GM18505 (cell line): ENCODE results near the gene ALX4.

Experiments used
- ATAC-seq: cut with Tn5 transposase; IDR thresholded peaks from one replicate; pipeline ENCODE4 v1.9.1; 2021; ENCODE audit not compliant: unreplicated experiment
- POLR2A ChIP-seq: IDR thresholded peaks from 4 replicates; pipeline ENCODE4 v1.6.1; 2011; ENCODE audit warnings: borderline replicate concordance; ENCODE audit not compliant: insufficient read depth, insufficient read length; ENCODE audit errors: extremely low read depth

Gene ALX4

DNA sequence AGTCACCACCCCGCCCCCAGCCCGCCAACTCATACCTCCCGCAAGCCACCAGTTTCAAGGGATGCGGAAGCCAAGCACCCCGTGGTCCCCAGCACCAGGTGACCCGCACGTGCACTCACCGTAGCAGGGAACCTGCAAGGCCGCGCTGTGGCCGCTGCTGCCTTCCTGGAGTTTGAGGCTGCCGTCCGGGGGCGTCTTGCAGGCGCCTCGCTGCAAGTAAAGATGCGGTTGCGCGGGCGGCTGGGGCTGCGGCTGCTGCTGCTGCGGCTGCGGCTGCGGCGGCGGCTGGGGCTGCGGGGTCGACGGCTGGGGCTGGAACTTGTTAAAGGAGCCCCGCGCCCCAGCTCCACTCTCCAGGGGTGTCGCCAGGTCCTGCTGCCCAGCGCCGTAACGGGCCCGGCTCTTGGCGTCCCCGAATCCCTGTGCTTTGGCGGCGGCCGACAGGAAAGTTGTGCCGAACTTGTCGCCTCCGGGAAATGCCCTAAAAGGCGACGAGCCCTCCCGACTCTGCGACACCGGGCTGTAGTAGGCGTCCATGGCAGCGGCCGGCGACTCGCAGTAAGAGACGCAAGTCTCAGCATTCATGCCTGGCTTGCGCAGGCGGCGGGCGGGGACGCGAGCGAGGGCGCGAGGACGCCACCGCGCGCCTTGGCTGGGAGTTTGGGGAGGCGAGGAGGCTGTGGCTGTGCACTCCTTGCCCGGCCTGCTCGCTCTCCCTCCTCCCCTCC is at the start of gene ALX4:
Gene ALX4 (minus strand): TSS at position 662 of the 728 bp plus-strand sequence. CDS start 77 bp downstream, at position 585.
- TF ChIP-seq POLR2A = no peak
- no peak for ATAC-seq

DNA sequence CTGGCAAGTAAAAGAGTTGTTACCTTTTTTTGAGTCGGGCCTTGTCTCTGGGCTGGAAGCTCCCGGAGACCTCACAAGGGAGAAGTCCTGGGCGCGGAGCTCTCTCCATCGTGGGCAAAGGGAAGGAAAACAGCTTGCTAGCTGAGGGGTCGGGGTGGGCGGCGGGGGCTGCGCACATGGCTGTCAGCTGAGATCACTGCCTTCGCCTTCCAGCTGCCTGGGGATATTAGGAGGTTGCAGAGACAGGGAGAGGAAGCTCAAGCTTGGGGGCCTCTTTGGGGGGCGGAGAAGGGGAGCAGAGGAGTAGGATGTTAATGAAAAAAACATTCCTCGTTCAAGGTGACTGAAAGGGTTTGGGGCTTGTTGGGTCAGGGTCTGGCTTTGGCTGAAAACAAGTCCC is 49.2 kb upstream of the ALX4 start:
- no peak for ATAC-seq
- TF ChIP-seq POLR2A = no peak

DNA sequence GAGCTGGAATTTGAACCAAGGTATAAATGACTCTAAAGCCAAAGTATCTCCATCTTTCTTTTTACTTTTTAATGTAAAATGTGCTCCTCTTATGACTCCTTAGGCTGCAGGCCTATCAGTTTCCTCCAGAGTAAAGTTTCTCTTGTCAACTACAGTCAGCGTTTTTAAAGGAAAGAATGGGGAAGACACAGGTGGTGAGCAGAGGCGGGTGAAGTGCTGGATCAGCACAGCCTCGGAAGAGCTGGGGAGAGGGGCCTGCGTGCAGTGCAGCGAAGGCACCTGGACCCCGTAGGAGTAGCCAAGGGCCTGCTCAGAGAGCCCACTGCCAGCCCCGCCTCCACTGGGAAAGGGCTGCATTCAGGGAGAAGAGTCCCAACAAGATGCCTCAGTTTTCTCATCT is 48.8 kb upstream of the ALX4 start:
- no peak for ATAC-seq

GRCh38 chr11:44357711-44358110 is 47.8 kb upstream of the ALX4 start:
- no peak for ATAC-seq
- no peak for TF ChIP-seq POLR2A

More for the DNA sequence above, 48.8 kb upstream of the ALX4 start:
- no peak for TF ChIP-seq POLR2A

GRCh38 chr11:44356351-44356750 is 46.4 kb upstream of the ALX4 start:
- no peak for ATAC-seq
- TF ChIP-seq POLR2A = no peak

DNA sequence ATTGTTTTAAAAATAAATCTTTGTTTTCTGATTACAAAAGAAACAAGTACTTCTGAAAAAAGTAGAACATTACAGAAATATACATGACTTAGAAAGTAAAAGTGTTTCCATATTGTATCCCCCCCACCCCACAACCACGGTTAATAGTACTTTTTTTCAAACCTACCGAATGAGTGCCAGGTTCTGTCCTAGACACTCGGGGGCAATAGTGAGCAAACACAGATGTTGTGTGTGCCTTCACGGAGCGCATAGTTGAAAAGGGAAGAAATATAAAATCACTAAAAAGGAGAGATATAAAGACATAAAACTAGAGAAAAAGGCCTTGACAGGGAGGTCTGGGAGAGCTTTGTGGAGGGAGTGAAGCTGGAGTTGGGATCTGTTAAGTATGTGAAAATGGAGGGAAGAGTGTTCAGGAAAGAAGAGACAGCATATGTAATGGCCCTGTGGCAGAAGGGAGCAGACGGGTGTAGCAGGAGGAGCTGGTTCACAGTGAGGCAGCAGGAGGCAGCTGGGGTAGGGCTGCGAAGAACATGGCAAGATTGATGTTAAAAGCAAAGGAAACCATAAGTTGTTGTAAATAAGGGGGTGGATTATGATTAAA is 42.1 kb upstream of the ALX4 start:
- no peak for ATAC-seq
- TF ChIP-seq POLR2A = no peak

GRCh38 chr11:44351006-44351660 is 41.2 kb upstream of the ALX4 start:
- peak; percentile 86 for ATAC-seq
- no peak for TF ChIP-seq POLR2A

DNA sequence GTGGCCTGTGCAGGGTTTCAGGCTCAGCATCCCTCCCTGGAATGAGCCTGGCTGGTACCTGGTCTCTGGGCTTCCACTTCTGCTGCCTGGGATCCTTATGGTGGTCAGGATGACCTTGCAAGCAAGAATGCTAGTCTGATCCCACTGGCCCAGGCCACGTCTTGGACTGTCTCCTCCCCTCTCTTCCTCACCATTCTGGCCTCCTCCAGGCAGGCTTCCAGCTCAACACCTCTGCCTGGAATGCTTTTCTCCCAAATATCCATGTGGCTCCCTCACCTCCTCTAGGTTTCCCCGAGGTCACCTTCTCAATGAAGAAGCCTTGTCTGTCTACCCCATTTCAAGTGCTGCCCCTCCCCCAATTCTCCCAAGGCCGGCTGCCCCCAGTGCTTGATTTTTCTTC is 39.4 kb upstream of the ALX4 start:
- ATAC-seq = no peak
- no peak for TF ChIP-seq POLR2A

GRCh38 chr11:44348721-44349120 is 38.8 kb upstream of the ALX4 start:
- no peak for ATAC-seq
- TF ChIP-seq POLR2A = no peak

GRCh38 chr11:44348114-44348513 is 38.2 kb upstream of the ALX4 start:
- no peak for ATAC-seq
- no peak for TF ChIP-seq POLR2A

DNA sequence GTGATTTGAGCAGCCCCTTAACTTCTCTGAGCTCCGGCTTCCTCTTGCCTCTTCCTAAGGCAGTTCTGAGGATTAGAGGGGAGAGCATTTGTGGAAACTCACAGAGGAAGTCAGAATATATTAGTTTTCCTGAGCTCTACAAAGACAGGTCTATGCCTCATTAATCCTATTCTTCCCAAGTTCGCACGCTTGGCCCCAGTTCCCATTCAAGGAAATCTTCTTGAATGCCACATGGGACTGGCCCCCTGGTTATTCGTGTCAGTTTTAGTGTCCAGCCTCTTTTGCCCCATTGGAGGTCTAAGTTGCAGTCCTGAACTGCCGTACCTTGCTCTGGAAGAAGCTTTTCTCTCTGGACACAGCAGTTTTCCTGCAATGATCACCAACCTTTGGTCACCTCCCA is 37.6 kb upstream of the ALX4 start:
- no peak for ATAC-seq
- no peak for TF ChIP-seq POLR2A

DNA sequence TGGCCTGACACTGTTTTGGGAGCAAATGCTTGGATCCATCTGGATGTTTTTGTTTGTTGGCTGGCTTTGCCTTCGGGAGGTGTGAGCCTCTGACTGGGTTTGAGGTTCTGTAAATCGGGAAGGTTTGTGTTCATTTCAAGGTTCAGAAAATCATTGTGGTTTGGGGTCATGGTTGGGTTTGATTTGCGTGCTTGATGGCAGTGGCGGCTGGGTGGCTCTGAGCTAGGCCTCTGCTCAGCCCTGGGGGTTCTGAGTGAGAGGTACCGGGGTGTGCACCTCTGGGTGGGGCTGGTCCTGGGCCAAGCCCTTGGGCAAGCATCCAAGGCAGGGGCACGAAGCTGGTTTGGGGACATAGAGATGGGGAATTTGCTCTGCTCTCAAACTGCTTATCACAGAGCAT is 37.0 kb upstream of the ALX4 start:
- TF ChIP-seq POLR2A = no peak
- ATAC-seq = no peak

DNA sequence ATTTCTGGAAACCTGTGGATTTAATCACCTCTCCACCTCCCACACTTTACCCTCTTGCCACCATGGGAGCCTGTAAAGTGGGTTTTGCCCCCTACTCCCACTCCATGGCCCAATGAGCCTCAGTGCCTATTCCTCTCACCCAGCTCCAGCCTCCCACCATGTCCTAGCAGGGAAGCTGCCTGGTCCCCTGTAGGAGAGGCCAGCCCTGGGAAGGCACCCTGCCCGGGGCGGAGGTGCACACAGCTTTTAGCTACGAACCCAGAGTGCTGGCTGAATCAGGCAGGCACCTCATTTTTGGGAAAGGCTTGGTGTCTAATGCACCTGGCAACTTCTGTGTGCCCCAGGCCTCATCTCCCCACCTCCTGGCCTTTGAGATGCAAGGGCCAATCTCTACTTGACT is 35.8 kb upstream of the ALX4 start:
- TF ChIP-seq POLR2A = no peak
- ATAC-seq = no peak

DNA sequence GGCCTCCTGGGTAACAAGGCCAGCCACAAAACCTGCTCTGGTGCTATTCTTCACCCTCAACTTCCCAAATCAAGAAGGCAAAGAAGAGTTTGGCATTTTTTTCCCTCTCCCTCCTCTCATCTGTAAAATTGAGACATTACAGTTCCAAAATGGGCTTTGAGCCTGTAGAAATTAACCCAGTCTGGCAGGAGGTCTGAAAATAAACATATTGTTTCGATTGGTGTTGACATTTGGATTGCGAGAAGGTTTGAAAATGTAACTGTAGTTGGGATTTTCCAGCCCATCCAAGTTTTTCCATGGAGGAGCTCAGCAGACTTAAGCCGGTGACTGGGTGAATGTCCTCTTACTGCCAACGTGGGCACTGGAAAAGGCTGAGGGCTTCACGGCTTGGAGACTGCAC is 35.0 kb upstream of the ALX4 start:
- no peak for ATAC-seq

More for the DNA sequence above, 35.0 kb upstream of the ALX4 start:
- no peak for TF ChIP-seq POLR2A
